ENCODE data around the gene OR10K2. TPM values are rescaled to one million over a fixed set of nuclear protein-coding genes. Genes with fewer than 3 reads are reported as not detected.

Gene OR10K2
- total and polyA plus RNA-seq, 2 of the 4 experiments (the other 2 are of a cell fraction): not detected

DNA sequence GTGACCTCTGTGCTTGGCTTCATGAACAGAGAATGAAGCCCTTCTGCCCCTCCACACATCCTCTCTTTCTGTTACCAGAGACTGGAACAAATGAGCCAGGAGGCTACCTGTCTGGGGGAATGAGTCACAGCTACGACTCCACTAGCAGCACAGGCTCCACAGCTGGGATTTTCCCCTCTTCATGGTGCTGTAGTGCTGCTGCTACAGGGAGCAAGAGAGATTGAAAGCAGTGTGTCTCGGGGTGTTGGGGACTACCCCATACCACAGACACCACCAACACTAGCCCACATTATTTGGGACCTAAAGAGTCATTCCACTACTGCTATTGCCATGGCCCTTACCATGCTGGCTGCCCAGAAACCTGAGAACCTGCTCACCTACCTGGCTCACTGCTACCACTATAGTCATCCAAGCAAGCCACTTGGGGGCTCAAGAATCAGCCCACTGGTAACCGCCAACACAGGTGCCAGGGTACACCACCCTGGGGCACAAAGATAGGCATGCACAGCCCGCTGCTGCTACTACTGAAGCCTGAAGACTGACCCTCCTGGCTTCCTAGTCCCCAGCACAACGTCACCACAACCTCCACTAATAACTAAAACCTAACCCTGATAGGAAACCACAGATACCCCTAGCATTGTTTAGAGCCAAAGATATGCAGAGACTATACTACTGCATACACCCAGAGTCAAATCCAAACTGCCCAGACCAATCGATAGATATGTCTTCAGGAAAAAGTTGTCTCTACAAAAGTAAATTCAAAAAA is 54.7 kb downstream of the OR10K2 start:
- Histone ChIP-seq H4K8ac (ENCODE audit: low read depth in 2 of 2, low read length in 2 of 2) (no peak overlapping the region), H3K9ac (ENCODE audit: low read depth, low read length) (no peak overlapping the region), H2AK5ac (ENCODE audit: low read depth, low read length) (no peak overlapping the region), H3K79me1 (ENCODE audit: low read depth in 1 of 2, low read length in 2 of 2) (no peaks in the 10 kb centered on the region), H3K36me3 (ENCODE audit: control insufficient read depth, insufficient read depth, low read length) (no peaks in the 10 kb centered on the region), H2AFZ (replicated peaks; ENCODE audit: low read length, poor library complexity) (no peak overlapping the region), H3K4me3 (ENCODE audit: insufficient read depth, low read depth, low read length) (no peak overlapping the region), H4K5ac (ENCODE audit: low read depth, low read length) (no peak overlapping the region), H4K91ac (ENCODE audit: insufficient read depth, low read depth, low read length) (no peak overlapping the region), H2BK20ac (ENCODE audit: low read depth, low read length) (no peak overlapping the region), H3K18ac (ENCODE audit: low read depth, low read length) (no peak overlapping the region), H2BK5ac (ENCODE audit: low read depth, low read length, poor library complexity, severe bottlenecking) (no peak overlapping the region), H3K14ac (replicated peaks; ENCODE audit: low read depth, low read length) (no peak overlapping the region), H3K56ac (ENCODE audit: extremely low read depth, insufficient read depth, low read length) (no peak overlapping the region), H2AK9ac (replicated peaks; ENCODE audit: low read depth, low read length, poor library complexity) (no peak overlapping the region), H3K4me1 (ENCODE audit: control insufficient read depth, insufficient read depth, low read length) (no peaks in the 10 kb centered on the region), H3K4ac (ENCODE audit: low read depth, low read length) (no peak overlapping the region), H2BK15ac (ENCODE audit: low read depth, low read length) (no peak overlapping the region), H3K27ac (ENCODE audit: insufficient read depth, low read length) (no peak overlapping the region), H3K23ac (ENCODE audit: low read depth, low read length) (no peak overlapping the region), H3K9me1 (ENCODE audit: insufficient read depth, low read length) (no peaks in the 10 kb centered on the region), H4K20me1 (ENCODE audit: insufficient read depth, low read length) (no peaks in the 10 kb centered on the region), H2BK120ac (ENCODE audit: low read depth, low read length) (no peak overlapping the region), H3K9me3 (ENCODE audit: control insufficient read depth, insufficient read depth, low read length) (peaks cover 5% of the 10 kb centered on the region; the same call in 1 of the 2 replicates), H3K4me2 (ENCODE audit: low read depth, low read length) (no peak overlapping the region), H3K27me3 (ENCODE audit: control insufficient read depth, insufficient read depth, low read length) (no peaks in the 10 kb centered on the region)
- intact Hi-C loops (cut with micrococcal nuclease): no loop called here
- ChIA-PET CTCF (no interaction called here), POLR2A (ENCODE audit: unreplicated experiment) (no interaction called here)
- DNase-seq (no peak), ATAC-seq (ENCODE audit: low read depth) (no peak)
- dilution Hi-C loops (cut with HindIII; ENCODE audit: low sequenced_read_pairs, unreplicated experiment): no loop called here
- BruUV-seq (replicated peaks): no TSS peak
- WGBS, 2 experiments (ENCODE audit: extremely low coverage in 2 of 2, insufficient read length in 1 of 2): no CpG with 5 or more reads among the region's 6 CpGs
- no peak for TF ChIP-seq MAZ (IDR thresholded peaks at IDR 0.05; ENCODE audit: borderline replicate concordance, low read depth, low read length)
- no peak for TF ChIP-seq RFX5 (IDR thresholded peaks at IDR 0.05; ENCODE audit: low read depth, low read length)
- TF ChIP-seq BHLHE40 (IDR thresholded peaks at IDR 0.05; ENCODE audit: low read depth, low read length): no peak
- no peak for TF ChIP-seq MXI1 (IDR thresholded peaks at IDR 0.05; ENCODE audit: borderline replicate concordance, low read depth, low read length)
- TF ChIP-seq POLR2A (IDR thresholded peaks at IDR 0.05; ENCODE audit: low read depth, low read length): no peak
- in situ Hi-C loops (cut with MboI; ENCODE audit: low sequenced_read_pairs): no loop called here

Other genes with a start within 250 kb of the OR10K2 start
- not detected in 2 replicates for gene CD1D, start 245.3 kb downstream of the OR10K2 start, total RNA-seq (2012; rRNA removed)
- not detected in 2 replicates for gene CD1D, start 245.3 kb downstream of the OR10K2 start, polyA plus RNA-seq (2012; rRNA removed)
- not detected in 2 replicates for gene CD1A, start 171.8 kb downstream of the OR10K2 start, total RNA-seq (2012; rRNA removed)
- not detected in 2 replicates for gene CD1A, start 171.8 kb downstream of the OR10K2 start, polyA plus RNA-seq (2012; rRNA removed)
- gene CD1C, start 136.3 kb downstream of the OR10K2 start, total RNA-seq (2012; rRNA removed): not detected in 2 replicates
- gene CD1C, start 136.3 kb downstream of the OR10K2 start, polyA plus RNA-seq (2012; rRNA removed): not detected in 2 replicates
- gene CD1B, start 94.7 kb downstream of the OR10K2 start, total RNA-seq (2012; rRNA removed): not detected in 2 replicates
- not detected in 2 replicates for gene CD1B, start 94.7 kb downstream of the OR10K2 start, polyA plus RNA-seq (2012; rRNA removed)
- not detected in 2 replicates for gene CD1E, start 72.3 kb downstream of the OR10K2 start, total RNA-seq (2012; rRNA removed)
- gene CD1E, start 72.3 kb downstream of the OR10K2 start, polyA plus RNA-seq (2012; rRNA removed): not detected in 2 replicates
- gene OR10T2, start 26.8 kb downstream of the OR10K2 start, total RNA-seq (2012; rRNA removed): not detected in 2 replicates
- not detected in 2 replicates for gene OR10T2, start 26.8 kb downstream of the OR10K2 start, polyA plus RNA-seq (2012; rRNA removed)
- gene OR10K1, start 35.6 kb upstream of the OR10K2 start, total RNA-seq (2012; rRNA removed): not detected in 2 replicates
- not detected in 2 replicates for gene OR10K1, start 35.6 kb upstream of the OR10K2 start, polyA plus RNA-seq (2012; rRNA removed)
- not detected in 2 replicates for gene OR10R2, start 46.0 kb upstream of the OR10K2 start, total RNA-seq (2012; rRNA removed)
- gene OR10R2, start 46.0 kb upstream of the OR10K2 start, polyA plus RNA-seq (2012; rRNA removed): not detected in 2 replicates
- gene OR6Y1, start 128.2 kb upstream of the OR10K2 start, total RNA-seq (2012; rRNA removed): not detected in 2 replicates
- gene OR6Y1, start 128.2 kb upstream of the OR10K2 start, polyA plus RNA-seq (2012; rRNA removed): not detected in 2 replicates
- gene OR6P1, start 144.3 kb upstream of the OR10K2 start, total RNA-seq (2012; rRNA removed): not detected in 2 replicates
- not detected in 2 replicates for gene OR6P1, start 144.3 kb upstream of the OR10K2 start, polyA plus RNA-seq (2012; rRNA removed)
- gene OR10X1, start 153.7 kb upstream of the OR10K2 start, total RNA-seq (2012; rRNA removed): not detected in 2 replicates
- gene OR10X1, start 153.7 kb upstream of the OR10K2 start, polyA plus RNA-seq (2012; rRNA removed): not detected in 2 replicates
- gene OR10Z1, start 179.0 kb upstream of the OR10K2 start, total RNA-seq (2012; rRNA removed): not detected in 2 replicates
- gene OR10Z1, start 179.0 kb upstream of the OR10K2 start, polyA plus RNA-seq (2012; rRNA removed): not detected in 2 replicates

All from IMR-90 (cell line).